ENCODE results near the gene TRIM47.
"Not testable (repeated sequence)": the region's sequence is repeated elsewhere in the genome, so short reads cannot be mapped to it uniquely, and the experiment has no call there.

- TF ChIP-seq REST (IDR thresholded peaks at IDR 0.05; ENCODE audit: low read depth); YY1 (IDR thresholded peaks at IDR 0.05; ENCODE audit: low read depth); RAD21 (IDR thresholded peaks at IDR 0.05; ENCODE audit: low read depth); EP300 (IDR thresholded peaks at IDR 0.05; ENCODE audit: borderline replicate concordance); CEBPB (IDR thresholded peaks at IDR 0.05): not testable (repeated sequence)
These were observed 19.0 kb downstream of the TRIM47 start for GRCh38 chr17:75859358-75859757.

All from Ishikawa (cell line).